ENCODE measurements around the gene FARS2.

The FARS2 gene

GRCh38 chr6:5302995-5303622, 41.8 kb downstream of the FARS2 start (continued):
- TF ChIP-seq REST (tag by site-specific recombination; IDR thresholded peaks at IDR 0.05), result no peak
- no peak for TF ChIP-seq ZNF223 (tag by site-specific recombination; IDR thresholded peaks at IDR 0.05)
- no peak for TF ChIP-seq ZFP41 (tag by site-specific recombination; IDR thresholded peaks at IDR 0.05; ENCODE audit: borderline replicate concordance)
- TF ChIP-seq ZNF639 (tag by site-specific recombination; IDR thresholded peaks at IDR 0.05), result no peak
- no peak for TF ChIP-seq ZNF302 (tag by site-specific recombination; IDR thresholded peaks at IDR 0.05; ENCODE audit: low read depth)
- TF ChIP-seq ZNF654 (tag by site-specific recombination; IDR thresholded peaks at IDR 0.05; ENCODE audit: low read depth), result peak; percentile 47
- TF ChIP-seq ZNF561 (tag by site-specific recombination; IDR thresholded peaks at IDR 0.05; ENCODE audit: borderline replicate concordance), result no peak
- no peak for TF ChIP-seq ZNF155 (tag by site-specific recombination; IDR thresholded peaks at IDR 0.05)
- TF ChIP-seq, protein P1, sequence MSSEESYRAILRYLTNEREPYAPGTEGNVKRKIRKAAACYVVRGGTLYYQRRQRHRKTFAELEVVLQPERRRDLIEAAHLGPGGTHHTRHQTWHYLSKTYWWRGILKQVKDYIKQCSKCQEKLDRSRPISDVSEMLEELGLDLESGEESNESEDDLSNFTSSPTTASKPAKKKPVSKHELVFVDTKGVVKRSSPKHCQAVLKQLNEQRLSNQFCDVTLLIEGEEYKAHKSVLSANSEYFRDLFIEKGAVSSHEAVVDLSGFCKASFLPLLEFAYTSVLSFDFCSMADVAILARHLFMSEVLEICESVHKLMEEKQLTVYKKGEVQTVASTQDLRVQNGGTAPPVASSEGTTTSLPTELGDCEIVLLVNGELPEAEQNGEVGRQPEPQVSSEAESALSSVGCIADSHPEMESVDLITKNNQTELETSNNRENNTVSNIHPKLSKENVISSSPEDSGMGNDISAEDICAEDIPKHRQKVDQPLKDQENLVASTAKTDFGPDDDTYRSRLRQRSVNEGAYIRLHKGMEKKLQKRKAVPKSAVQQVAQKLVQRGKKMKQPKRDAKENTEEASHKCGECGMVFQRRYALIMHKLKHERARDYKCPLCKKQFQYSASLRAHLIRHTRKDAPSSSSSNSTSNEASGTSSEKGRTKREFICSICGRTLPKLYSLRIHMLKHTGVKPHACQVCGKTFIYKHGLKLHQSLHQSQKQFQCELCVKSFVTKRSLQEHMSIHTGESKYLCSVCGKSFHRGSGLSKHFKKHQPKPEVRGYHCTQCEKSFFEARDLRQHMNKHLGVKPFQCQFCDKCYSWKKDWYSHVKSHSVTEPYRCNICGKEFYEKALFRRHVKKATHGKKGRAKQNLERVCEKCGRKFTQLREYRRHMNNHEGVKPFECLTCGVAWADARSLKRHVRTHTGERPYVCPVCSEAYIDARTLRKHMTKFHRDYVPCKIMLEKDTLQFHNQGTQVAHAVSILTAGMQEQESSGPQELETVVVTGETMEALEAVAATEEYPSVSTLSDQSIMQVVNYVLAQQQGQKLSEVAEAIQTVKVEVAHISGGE (tag by site-specific recombination; conservative IDR thresholded peaks at IDR 0.05; ENCODE audit: low read depth), result no peak
- TF ChIP-seq ZNF792 (tag by site-specific recombination; IDR thresholded peaks at IDR 0.05), result no peak
- no peak for TF ChIP-seq ZNF701 (tag by site-specific recombination; IDR thresholded peaks at IDR 0.05)
- TF ChIP-seq ZNF362 (tag by site-specific recombination; IDR thresholded peaks at IDR 0.05), result no peak
- no peak for TF ChIP-seq ZNF16 (tag by site-specific recombination; IDR thresholded peaks at IDR 0.05; ENCODE audit: low read depth)
- TF ChIP-seq ZEB2 (tag by site-specific recombination; IDR thresholded peaks at IDR 0.05), result peak; percentile 47; the same call in 1 of the 2 replicates
- TF ChIP-seq GLIS1 (tag by site-specific recombination; IDR thresholded peaks at IDR 0.05), result peak; percentile 53

DNA sequence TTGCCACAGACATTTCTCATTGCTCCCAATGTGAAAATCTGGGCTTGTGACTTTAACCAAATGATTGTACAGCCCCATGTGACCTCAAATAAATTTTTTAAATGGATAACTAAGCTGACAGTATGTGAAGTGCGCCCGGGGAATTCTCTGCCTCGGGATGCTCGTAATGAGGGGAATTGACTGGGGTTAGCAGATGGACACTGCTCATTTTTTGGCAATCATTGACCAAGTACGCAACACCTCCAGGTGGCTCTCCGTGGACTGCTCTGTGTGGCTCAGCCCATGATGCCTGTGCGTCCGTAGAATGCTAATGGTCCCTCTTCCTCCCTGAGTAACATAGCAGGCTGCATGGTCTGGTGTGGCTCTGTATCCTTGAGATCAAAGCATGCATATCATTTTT, 42.4 kb downstream of the FARS2 start:
- CTCF ChIA-PET, result interaction anchor here (0.6 to 5.1 kb wide), 25 partner anchors 9 to 711 kb away, joined by 3 to 30 read pairs (median 4); no protein-coding TSS in a partner anchor
- peaks cover 17% of the 10 kb centered on the region for H3K4me1 ChIP-seq (ENCODE audit: control insufficient read depth, insufficient read depth, low read length)
- H3K9me3 ChIP-seq (ENCODE audit: control insufficient read depth, insufficient read depth, low read depth, low read length), result no peaks in the 10 kb centered on the region
- H3K4me3 ChIP-seq (ENCODE audit: low read depth, low read length), result no peak overlapping the region
- POLR2A ChIA-PET, result no interaction called here
- no peaks in the 10 kb centered on the region for H3K36me3 ChIP-seq (ENCODE audit: control insufficient read depth in 2 of 2, insufficient read depth in 1 of 2, low read length in 2 of 2)
- H3K27ac ChIP-seq (ENCODE audit: extremely low read depth, low read depth, low read length), result no peak overlapping the region
- TF ChIP-seq ZNF530 (tag by site-specific recombination; IDR thresholded peaks at IDR 0.05; ENCODE audit: low read depth), result no peak
- no peak for TF ChIP-seq ZNF449 (tag by site-specific recombination; IDR thresholded peaks at IDR 0.05)
- no peak for TF ChIP-seq ZNF248 (tag by site-specific recombination; IDR thresholded peaks at IDR 0.05)
- no peak for TF ChIP-seq ZNF174 (tag by site-specific recombination; IDR thresholded peaks at IDR 0.05)
- TF ChIP-seq GLI4 (tag by site-specific recombination; IDR thresholded peaks at IDR 0.05), result no peak
- TF ChIP-seq, protein P2, sequence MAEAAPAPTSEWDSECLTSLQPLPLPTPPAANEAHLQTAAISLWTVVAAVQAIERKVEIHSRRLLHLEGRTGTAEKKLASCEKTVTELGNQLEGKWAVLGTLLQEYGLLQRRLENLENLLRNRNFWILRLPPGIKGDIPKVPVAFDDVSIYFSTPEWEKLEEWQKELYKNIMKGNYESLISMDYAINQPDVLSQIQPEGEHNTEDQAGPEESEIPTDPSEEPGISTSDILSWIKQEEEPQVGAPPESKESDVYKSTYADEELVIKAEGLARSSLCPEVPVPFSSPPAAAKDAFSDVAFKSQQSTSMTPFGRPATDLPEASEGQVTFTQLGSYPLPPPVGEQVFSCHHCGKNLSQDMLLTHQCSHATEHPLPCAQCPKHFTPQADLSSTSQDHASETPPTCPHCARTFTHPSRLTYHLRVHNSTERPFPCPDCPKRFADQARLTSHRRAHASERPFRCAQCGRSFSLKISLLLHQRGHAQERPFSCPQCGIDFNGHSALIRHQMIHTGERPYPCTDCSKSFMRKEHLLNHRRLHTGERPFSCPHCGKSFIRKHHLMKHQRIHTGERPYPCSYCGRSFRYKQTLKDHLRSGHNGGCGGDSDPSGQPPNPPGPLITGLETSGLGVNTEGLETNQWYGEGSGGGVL (tag by site-specific recombination; IDR thresholded peaks at IDR 0.05), result no peak
- TF ChIP-seq ZNF112 (tag by site-specific recombination; IDR thresholded peaks at IDR 0.05), result no peak
- no peak for TF ChIP-seq MEIS1 (CRISPR knock-in tag; IDR thresholded peaks at IDR 0.05; ENCODE audit: borderline replicate concordance)
- no peak for TF ChIP-seq ZNF433 (tag by site-specific recombination; IDR thresholded peaks at IDR 0.05; ENCODE audit: low read depth)
- no peak for TF ChIP-seq ZNF501 (tag by site-specific recombination; IDR thresholded peaks at IDR 0.05)
